Activated CD4-positive, alpha-beta T cell treated with anti-CD3 and anti-CD28 coated beads for 1 hour (primary cell): ENCODE data around the gene ENTPD8.

Source experiments
- DNase-seq: peaks from one replicate; pipeline ENCODE4 v3.0.0-alpha.2; 2020

The ENTPD8 gene, protein sequence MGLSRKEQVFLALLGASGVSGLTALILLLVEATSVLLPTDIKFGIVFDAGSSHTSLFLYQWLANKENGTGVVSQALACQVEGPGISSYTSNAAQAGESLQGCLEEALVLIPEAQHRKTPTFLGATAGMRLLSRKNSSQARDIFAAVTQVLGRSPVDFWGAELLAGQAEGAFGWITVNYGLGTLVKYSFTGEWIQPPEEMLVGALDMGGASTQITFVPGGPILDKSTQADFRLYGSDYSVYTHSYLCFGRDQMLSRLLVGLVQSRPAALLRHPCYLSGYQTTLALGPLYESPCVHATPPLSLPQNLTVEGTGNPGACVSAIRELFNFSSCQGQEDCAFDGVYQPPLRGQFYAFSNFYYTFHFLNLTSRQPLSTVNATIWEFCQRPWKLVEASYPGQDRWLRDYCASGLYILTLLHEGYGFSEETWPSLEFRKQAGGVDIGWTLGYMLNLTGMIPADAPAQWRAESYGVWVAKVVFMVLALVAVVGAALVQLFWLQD

DNA sequence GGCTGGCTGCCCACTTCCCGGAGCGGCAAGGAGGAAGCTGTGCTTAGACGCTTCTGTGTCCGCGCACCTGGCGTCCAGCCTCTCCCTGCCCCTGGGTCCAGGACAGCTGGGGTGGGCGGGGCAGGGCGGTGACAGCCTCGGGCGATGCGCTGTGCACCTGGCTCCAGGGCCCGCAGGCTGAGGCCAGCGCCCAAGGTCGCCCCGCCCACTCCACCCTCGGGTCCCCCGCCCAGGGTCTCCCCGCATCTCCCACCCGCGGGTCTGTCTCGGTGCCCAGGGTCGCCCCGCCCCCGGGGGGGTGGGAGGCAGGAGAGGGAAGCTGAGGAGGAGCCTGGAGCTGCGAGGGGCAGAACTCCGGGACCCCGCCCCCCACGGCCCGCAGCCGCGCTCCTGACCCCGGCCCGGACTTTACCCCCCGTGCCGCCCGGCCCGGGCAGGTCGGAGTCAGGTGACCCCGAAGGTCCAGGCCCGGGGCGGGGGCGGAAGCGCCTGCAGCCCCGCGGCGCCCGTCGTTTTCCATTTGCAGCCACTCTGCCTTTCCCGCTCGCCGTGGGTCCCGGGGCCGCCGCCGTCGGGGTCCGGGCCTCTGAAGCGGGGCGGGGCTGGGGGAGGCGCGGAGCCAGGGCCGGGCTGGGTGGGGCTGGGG is at the start of gene ENTPD8:
ENTPD8 (minus strand) TSS at position 69 of the 646 bp plus-strand sequence. CDS start 3,072 bp downstream, outside the sequence.
- no peak for DNase-seq

DNA sequence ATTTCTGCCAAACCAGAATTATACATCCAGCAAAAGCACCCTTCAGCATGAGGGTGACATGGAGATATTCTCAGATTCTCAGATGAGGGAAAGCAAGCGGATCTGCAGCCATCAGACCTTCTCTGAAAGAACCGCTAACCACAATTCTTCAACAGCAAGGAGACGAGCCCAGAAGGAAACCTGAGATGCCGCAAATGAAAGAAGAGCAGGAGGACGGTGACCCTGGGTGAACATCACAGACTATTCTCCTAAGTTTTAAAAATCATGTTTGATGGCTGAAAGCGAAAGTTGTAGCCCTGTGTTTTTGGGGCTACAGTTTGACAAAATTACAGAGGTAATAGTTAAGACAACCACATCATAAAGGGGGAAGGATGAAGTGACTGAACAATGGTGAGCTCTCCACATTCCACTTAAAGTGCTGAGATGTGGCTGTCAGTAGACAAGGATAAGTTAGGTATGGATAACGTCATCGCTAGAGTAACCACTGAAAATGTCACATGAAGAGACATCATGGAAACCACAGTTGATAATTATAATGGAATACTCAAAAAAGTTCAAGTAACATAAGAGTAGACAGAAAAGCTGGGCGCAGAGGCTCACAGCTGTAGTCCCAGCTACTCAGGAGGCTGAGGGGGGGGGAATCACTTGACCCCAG is 49.5 kb upstream of the ENTPD8 start:
- DNase-seq = no peak

DNA sequence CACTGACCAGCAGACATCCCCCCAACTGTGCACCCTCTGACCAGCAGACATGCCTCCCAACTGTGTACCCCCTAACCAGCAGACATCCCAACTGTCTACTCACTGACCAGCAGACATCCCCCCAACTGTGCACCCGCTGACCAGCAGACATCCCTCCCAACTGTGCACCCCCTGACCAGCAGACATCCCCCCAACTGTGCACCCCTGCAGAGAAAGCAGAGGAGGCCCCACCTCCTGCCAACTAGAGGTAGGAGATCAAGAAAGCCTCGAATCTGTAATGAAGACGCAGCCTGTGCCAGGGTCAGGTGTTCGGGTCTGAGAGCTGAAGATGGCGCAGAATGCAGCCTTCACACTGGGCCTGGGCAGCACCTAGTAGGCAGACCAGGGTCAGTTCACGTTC is 47.7 kb upstream of the ENTPD8 start:
- no peak for DNase-seq

DNA sequence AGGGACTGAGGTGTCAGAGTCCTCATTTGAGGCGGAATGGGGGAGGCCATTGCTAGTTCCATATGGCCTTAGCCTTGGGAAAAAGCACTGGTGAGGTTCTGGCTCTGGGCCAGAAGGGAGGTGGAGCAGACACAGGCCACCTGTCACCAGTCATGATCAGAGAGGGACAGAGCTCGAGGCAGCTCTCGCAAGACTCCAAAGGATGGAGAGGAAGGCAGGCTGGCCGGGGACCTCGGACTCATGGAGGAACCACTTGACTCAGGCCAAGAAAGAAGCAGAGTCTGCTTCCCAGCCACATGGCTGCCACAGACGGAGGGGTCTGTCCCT is 47.1 kb upstream of the ENTPD8 start:
- DNase-seq = no peak

DNA sequence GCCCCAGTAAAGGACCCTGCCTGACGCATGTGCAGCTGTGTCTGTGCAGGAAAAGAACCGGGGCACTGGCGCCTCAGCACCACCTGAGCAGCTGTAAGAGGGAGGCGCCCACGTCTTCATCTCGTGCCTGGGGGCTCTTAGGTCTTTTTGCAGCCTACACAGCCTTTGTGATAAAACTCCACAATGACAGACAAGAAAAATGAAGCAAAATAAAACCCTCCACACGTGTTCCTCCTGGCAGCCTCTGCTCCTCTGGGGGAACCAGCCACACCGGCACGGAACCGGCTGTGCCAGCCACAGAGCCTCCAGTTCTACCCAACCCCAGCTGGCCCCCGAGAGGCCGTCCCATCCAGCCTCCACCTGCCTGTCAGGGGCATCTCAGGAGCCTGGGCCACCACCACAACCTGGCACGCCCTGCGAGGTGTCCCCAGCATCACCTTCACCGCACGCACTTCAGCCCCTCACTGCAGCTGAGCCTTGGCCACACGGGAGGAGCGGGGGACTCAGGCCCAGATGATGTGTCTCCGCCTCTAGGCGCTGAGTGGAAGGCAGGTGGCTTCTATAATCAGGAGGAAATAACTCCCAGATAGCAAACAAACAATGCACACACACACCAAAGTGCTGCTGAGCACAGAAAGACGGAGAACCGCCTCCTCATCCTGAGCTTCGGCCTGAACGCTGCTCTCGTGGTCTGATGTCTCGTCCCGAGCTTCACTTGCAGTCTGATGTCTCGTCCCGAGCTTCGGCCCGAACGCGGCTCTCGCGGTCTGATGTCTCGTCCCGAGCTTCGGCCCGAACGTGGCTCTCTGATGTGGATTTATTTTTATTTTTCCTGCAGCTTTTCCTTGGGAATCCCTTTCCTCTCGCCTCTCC is 46.5 kb upstream of the ENTPD8 start:
- no peak for DNase-seq

DNA sequence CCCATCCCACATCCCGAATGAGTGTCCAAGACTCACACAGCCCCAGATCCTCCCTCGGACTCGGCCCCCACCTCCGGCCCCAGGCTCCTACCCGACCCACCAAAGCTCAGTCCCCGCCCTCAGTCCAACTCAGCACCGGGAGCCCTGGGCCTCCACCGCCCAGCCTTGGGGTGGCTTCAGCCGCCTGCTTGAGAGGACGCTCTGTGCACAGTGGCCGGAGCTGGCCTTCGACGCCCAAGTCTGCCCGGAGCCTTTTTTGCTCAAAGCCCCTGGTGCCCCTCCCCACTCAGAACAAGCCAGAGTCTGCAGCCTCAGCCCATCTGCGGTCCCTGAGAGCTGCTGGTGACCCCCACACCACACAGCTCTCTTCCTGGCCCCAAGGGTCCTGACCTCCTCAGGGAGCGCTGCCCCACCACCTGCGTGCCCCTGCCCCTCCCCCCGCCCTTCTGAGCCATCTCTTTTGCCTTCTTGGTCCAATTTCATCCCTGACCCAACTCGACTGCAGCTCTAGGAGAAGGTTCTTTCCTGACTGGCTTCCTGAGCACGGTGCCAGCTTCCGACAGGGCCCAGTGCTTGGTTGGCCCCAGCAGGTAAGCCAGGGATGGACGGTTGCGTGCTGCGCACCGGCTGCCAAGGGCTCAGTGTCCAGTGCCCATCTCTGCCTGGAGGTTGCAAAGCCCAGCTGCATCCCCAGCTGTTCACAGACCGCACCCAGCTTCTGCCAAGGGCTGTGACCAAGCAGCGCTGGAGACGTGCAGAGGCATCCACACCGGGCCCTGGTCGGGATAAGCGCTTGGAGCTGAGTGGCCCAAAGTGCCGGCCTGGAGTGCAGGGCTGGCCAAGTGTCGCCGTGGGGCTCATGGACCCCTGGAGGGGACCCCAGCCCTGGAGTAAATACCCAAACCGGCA is 45.6 kb upstream of the ENTPD8 start:
- DNase-seq = no peak

DNA sequence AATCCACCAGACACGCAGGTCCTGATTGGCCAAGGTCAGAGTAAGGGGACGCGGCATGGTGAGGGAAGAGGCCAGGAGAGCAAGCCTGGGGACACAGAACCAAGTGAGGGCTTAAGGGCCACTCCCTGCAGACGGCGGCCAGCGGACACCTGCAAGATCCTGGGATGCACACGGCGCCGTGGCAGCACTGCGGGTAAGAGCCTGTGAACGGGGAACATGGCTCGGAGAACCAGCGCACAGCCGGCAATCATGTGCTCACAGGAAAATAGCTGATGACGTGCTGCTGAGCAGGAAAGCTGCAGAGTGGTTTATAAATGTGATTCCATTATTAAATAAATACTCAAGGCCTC is 45.0 kb upstream of the ENTPD8 start:
- DNase-seq = no peak

DNA sequence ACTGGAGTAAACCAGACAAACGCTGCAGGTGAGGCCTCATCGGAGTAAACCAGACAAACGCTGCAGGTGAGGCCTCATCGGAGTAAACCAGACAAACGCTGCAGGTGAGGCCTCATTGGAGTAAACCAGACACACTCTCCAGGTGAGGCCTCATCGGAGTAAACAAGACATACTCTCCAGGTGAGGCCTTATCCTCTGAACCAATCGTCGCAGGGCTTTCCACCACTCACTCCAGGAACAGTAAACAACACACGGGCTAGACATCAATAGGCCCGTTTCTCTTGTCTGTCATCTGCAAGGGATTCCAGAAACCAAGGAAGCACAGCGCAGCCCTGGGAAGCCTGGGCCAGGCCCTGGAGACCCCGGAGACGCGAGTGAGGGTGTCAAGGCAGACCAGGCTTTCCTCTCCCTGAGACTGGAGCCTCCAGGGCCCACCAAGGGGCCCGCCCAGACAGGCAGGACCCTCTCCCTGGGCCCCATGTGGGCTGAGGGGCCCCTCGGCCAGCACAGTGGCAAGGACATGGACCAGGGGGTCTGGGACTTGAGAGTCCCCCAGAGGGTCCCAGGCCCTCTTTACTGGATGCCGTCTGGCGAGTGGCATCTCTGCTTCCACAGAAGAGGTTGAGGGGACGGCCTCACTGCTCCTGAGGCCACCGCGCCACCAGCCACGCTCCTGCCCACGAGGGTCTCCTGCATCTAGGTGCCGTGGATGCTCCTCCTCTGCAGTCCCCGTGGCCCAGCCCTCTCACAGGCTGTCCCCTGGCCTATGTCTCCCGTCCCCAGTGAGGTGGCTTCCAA is 44.4 kb upstream of the ENTPD8 start:
- DNase-seq = no peak

DNA sequence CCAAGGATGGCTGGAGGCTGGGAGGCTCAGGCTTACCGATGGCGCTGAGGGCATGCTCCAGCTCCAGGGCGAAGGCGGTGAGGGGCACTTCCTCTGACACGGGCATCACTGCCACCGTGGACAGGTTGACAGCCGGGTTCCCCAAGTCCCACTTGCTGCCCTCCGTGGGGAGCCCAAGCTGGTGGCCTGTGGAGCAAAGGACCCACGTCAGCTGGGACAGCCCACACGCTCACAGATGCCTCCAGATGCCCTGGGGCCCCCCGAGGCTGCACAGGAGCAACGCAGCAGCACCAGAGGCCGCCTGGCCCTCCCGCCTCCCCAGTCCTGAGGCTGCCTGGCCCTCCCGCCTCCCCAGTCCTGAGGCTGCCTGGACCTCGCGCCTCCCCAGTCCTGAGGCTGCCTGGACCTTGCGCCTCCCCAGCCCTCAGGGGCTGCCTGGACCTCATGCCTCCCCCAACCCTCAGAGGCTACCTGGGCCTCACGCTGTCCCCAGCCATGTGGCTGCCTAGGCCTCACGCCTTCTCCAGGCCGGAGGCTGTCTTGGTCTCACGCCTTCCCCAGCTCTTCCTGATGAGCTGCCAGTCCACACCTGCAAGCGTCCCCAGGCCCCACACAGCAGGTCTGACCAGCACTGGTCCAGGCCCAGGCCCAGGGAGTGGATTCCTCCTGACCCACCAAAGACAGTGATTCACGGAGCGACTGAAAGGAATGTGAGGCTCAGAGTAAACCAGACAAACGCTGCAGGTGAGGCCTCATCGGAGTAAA is 43.6 kb upstream of the ENTPD8 start:
- no peak for DNase-seq

DNA sequence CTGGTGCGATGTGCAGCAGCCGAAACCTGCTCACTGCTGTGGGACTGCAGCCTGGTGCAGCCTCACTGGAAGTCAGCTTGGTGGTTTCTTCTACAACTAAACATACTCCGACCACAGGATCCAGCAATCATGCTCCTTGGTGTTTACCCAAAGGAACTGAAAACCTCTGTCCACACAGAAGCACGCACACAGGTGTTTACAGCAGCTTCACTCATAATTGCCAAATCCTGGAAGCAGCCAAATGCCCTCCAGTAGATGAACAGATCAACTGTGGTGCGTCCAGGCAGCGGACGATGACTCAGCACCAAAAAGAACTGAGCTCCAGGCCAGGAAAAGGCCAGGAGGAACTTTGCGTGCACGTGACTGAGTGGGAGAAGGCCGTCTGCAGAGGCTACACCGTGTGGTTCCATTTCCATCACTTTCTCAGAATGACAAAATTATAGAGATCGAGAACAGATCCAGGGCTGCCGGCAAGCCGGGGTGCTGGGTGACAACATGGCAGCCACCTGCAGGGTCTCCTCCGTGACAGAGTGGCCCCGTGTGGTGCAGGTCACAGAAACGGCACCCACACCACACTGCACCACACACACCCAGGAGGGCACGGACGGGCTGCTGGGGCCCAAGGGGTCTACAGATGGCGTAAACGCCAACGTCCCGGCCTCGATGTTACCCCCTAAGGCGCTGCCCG is 41.1 kb upstream of the ENTPD8 start:
- no peak for DNase-seq

DNA sequence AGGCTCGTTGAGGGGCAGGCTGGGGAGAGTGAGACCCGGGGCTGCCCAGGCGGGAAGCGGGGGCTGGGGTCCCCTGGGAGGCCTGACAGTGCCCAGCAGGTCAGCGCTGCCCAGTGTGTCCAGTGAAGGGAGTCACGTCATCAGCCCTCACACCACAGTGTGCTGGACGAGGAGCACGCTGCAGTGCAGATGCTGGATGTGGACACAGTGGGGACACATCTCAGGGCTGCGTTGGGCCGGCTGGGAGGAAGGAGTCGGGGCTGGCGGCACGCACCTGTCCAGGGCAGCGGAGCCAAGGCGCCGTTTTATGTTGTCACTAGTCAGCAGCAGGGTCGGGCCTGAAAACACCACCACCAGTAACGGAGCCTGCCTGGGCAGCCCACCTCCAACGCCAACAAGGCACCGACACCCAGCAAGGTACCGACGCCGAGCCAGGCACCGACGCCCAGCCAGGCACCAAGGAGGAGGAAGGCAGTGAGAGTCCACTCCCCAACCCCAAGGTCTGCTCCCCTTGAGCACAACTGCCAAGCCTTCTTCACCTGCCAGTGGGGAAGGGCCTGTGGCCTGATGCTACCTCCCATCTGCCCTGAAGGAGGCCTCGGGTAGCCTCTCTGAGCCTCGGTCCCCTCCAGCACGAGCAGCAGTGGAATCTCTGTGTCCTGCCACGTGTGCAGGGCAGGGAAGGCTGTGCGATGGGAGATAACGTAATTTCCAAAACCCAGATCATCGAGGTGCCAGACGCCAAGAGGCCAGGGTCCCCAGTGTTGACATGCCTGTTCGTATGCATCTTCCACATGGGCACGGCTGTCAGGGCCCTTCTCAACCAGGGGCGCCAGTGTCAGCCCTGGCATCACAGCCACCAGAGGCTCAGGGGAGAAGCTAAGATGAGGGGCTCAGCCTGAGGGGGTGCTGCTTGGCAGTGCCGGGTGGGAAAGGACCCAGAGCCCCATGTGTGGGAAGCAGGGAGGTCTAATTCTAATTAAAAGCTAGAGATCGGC is 39.8 kb upstream of the ENTPD8 start:
- DNase-seq = no peak

DNA sequence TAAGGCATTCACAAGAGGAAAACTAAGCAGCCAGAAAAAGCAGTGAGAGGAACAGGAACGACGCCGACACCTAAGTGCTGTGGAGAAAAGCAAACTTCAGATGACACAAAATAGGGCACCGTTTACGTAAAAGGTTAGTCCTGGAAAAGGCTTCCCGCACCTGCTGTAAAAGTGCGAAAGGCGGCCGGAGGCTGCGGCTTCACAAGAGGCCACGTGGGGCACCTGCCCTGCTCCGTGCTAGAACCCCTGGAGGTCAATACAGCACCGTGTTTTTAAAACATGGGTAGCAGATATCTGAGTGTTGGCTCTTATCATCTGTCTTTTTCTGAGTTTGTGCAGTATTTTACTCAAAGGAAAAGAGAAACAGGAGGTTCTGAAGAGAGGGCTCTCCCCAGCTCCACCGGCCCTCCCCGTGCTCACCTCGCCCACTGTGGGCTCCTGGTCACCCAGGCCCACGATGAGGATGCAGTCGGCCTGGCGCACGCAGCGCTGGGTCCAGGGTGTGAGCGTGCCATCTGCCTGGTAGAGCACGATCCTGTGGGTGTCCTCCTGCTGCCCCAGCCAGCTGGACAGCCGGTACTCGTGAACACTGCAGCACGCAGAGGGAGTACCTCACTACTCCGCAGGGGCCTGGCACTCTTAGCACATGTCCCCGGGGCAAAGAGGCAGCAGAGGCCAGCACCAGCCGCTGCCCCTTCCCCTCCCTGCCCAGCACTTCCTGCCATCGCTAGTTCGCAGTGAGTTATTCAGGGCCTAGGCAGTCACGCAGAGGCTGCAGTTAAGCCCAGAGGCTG is 38.9 kb upstream of the ENTPD8 start:
- no peak for DNase-seq

DNA sequence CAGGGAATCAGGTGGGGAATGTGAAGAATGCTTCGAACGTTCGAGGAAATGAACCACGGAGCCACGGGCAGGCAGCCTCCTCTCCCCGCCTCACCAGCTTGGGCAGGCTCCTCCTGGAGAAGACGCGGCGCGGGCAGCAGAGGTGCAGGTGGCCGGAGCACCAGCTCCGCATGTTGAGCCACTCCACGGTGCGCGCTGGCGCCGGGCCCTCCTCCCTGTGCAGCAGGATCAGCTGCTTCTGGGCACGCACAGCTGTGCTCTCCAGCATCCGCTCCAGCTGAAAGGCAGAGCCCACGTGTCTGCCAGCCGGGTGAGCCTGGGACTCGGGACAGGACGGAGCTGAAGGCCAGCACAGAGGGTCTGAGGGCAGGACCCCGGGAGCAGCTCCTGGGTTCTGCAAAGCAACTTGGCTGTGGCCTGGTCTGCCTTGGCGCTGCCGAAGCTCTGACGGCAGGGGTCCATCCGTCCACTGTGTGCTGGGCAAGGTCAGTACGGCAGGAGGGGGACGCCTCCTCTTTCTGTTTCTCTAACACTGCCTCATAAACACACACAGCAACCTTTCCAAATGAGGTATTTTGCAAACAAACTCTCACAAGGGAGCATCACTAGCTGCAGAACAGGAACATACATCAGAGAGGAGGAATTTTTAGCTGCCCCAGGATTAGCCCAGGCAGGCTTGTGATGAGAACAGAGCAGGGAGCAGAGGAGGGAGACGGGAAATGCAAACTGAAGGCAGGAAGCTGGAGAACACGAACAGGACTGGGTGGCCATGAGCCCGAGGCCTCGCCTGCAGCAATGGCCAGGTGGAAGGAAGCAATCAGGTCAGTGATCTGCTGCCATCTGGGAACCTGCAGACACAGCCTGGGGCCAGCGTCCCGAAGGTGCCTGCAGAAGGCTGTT is 38.1 kb upstream of the ENTPD8 start:
- no peak for DNase-seq

DNA sequence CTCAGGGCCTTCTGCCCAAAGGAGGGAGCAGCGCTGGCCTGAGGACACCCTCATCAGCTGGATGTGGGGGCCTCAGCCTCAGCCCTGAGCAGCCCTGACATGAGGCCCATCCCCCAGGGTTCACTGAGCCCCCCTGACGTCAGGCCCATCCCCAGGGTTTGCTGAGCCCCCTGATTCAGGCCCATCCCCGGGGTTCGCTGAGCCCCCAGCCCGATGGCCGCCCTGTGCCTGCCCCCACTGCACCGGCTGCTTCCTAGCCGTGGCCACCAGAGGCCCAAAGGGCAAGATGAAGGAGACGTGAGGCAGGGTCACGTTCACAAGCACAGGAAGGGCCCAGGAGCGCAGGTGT is 37.4 kb upstream of the ENTPD8 start:
- DNase-seq = no peak

DNA sequence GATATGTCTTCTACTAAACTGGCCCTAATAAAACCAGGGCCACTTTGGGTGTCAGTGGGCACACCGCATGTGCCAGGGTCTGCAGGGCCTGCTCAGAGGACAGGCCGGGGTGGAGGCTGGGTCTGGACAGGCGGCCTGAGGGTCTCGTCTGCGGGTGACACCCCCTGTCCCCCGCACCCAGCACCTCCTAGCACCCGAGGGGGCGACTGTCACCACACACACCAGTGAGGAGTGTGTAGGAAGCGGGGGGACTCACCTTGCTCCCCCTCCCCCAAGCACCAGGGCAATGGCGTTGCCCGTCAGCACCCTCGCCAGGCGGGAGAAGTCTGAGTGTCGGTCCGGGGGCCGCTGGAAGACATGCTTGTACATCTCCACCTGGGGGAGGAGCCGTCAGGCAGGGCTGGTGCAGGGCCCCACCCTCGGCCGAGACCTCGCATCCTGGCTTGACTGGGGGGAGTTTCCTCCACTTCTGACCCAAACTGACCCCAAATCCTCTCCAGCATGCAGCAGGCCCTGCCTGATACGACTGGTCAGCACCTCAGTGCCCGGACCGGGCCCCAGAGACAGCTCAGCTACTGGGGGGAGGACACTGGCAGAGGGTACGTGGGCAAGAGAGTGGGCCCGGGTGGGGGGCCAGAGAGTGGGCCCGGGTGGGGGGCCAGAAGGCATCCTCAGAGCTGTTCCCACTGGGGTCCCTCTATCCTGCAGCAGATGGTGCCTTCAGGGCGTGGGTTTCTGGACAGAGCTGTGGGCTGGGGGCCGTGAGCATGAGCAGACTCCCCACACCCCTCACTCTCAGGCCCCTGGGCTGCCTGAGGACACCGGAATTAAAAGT is 36.8 kb upstream of the ENTPD8 start:
- no peak for DNase-seq

DNA sequence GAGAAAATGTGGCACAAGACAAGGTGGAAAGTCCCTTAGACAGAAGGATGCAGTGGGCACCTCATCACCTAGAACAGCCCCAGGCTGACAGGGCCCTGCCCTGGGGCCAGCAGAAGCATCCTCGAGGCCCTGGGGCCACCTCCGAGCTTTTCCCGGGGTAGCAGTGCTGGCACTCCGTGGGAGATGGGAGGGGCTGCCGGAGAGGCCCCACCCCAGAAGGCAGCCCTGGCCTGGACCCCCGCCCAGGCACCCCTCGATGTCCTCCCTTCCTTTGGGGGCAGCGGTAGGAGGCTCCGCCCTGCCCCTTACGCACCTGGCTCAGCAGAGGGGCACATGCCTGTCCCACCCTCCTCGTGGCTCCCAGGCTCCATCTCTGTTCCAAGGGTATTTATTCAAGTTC is 35.7 kb upstream of the ENTPD8 start:
- DNase-seq = no peak
